Effector memory CD4-positive, alpha-beta T cell (primary cell): ENCODE measurements around the gene PBX3.

Experiments used
- DNase-seq, 3 donors: peaks; one replicate each; pipeline ENCODE4 v3.0.0-alpha.2; 2020
- H3K27ac ChIP-seq: 2 replicates; pipeline ENCODE4 v1.7.0; 2013; ENCODE audit warnings: mild to moderate bottlenecking, low read length, moderate library complexity; ENCODE audit not compliant: insufficient read depth, poor library complexity, severe bottlenecking
- H3K27me3 ChIP-seq: replicated peaks from 2 replicates; pipeline ENCODE4 v1.7.0; 2013; ENCODE audit warnings: mild to moderate bottlenecking, low read length; ENCODE audit not compliant: insufficient read depth, control insufficient read depth, poor library complexity, severe bottlenecking
- H3K36me3 ChIP-seq: 2 replicates; pipeline ENCODE4 v1.7.0; 2013; ENCODE audit warnings: mild to moderate bottlenecking, low read length, moderate library complexity; ENCODE audit not compliant: control insufficient read depth, insufficient read depth
- H3K4me1 ChIP-seq: 2 replicates; pipeline ENCODE4 v1.7.0; 2013; ENCODE audit warnings: low read length, mild to moderate bottlenecking; ENCODE audit not compliant: control insufficient read depth, insufficient read depth, poor library complexity, severe bottlenecking
- H3K4me3 ChIP-seq: 2 replicates; pipeline ENCODE4 v1.7.0; 2013; ENCODE audit warnings: low read length, low read depth, mild to moderate bottlenecking; ENCODE audit not compliant: insufficient read depth, poor library complexity, severe bottlenecking
- H3K9me3 ChIP-seq: 2 replicates; pipeline ENCODE4 v1.7.0; 2013; ENCODE audit warnings: mild to moderate bottlenecking, low read length, moderate library complexity; ENCODE audit not compliant: control insufficient read depth

Gene PBX3

GRCh38 chr9:125789196-125789595 lies 42.0 kb downstream of the PBX3 start:
- H3K27me3 ChIP-seq: no peaks in the 10 kb centered on the region
- H3K9me3 ChIP-seq: no peaks in the 10 kb centered on the region
- no peak for DNase-seq
- no peak overlapping the region for H3K4me3 ChIP-seq
- no peaks in the 10 kb centered on the region for H3K36me3 ChIP-seq
- H3K4me1 ChIP-seq: no peaks in the 10 kb centered on the region
- H3K27ac ChIP-seq: no peak overlapping the region

- Histone ChIP-seq H3K9me3 (no peaks in the 10 kb centered on the region), H3K27me3 (no peaks in the 10 kb centered on the region)
- no peak for DNase-seq
These were observed 47.5 kb downstream of the PBX3 start for GRCh38 chr9:125794708-125795107.

GRCh38 chr9:125795970-125796596 lies 48.9 kb downstream of the PBX3 start:
- H3K36me3 ChIP-seq: no peaks in the 10 kb centered on the region
- H3K27ac ChIP-seq: no peak overlapping the region
- H3K9me3 ChIP-seq: no peaks in the 10 kb centered on the region
- no peaks in the 10 kb centered on the region for H3K4me1 ChIP-seq
- no peaks in the 10 kb centered on the region for H3K27me3 ChIP-seq
- no peak for DNase-seq
- H3K4me3 ChIP-seq: no peak overlapping the region

More at GRCh38 chr9:125794708-125795107, 47.5 kb downstream of the PBX3 start:
- Histone ChIP-seq H3K36me3 (no peaks in the 10 kb centered on the region), H3K4me1 (no peaks in the 10 kb centered on the region), H3K4me3 (no peak overlapping the region), H3K27ac (no peak overlapping the region)

GRCh38 chr9:125797930-125798329 lies 50.8 kb downstream of the PBX3 start:
- Histone ChIP-seq H3K27me3 (no peaks in the 10 kb centered on the region), H3K9me3 (no peaks in the 10 kb centered on the region), H3K36me3 (no peaks in the 10 kb centered on the region), H3K27ac (no peak overlapping the region), H3K4me3 (no peak overlapping the region), H3K4me1 (no peaks in the 10 kb centered on the region)
- no peak for DNase-seq

- Histone ChIP-seq H3K4me1 (no peaks in the 10 kb centered on the region), H3K27me3 (no peaks in the 10 kb centered on the region), H3K4me3 (no peak overlapping the region), H3K27ac (no peak overlapping the region), H3K36me3 (no peaks in the 10 kb centered on the region), H3K9me3 (no peaks in the 10 kb centered on the region)
- DNase-seq: no peak
These were observed 56.4 kb downstream of the PBX3 start for GRCh38 chr9:125803526-125803925.

- no peaks in the 10 kb centered on the region for H3K9me3 ChIP-seq
- H3K4me3 ChIP-seq: no peak overlapping the region
- no peak overlapping the region for H3K27ac ChIP-seq
- no peaks in the 10 kb centered on the region for H3K27me3 ChIP-seq
- no peaks in the 10 kb centered on the region for H3K4me1 ChIP-seq
- no peaks in the 10 kb centered on the region for H3K36me3 ChIP-seq
- DNase-seq: no peak
These were observed 57.9 kb downstream of the PBX3 start for GRCh38 chr9:125805057-125805456.

- Histone ChIP-seq H3K4me3 (no peak overlapping the region), H3K4me1 (no peaks in the 10 kb centered on the region), H3K36me3 (no peaks in the 10 kb centered on the region), H3K27me3 (no peaks in the 10 kb centered on the region), H3K9me3 (no peaks in the 10 kb centered on the region), H3K27ac (no peak overlapping the region)
- no peak for DNase-seq
These were observed 58.4 kb downstream of the PBX3 start for GRCh38 chr9:125805586-125805985.

GRCh38 chr9:125807079-125807478 lies 59.9 kb downstream of the PBX3 start:
- Histone ChIP-seq H3K27ac (no peak overlapping the region), H3K36me3 (no peaks in the 10 kb centered on the region), H3K4me1 (no peaks in the 10 kb centered on the region), H3K4me3 (no peak overlapping the region), H3K27me3 (no peaks in the 10 kb centered on the region), H3K9me3 (no peaks in the 10 kb centered on the region)
- no peak for DNase-seq

- no peak for DNase-seq
- no peak overlapping the region for H3K27ac ChIP-seq
- H3K4me3 ChIP-seq: no peak overlapping the region
- no peaks in the 10 kb centered on the region for H3K9me3 ChIP-seq
- H3K4me1 ChIP-seq: no peaks in the 10 kb centered on the region
- no peaks in the 10 kb centered on the region for H3K36me3 ChIP-seq
- no peaks in the 10 kb centered on the region for H3K27me3 ChIP-seq
These were observed 63.0 kb downstream of the PBX3 start for GRCh38 chr9:125810161-125810560.

GRCh38 chr9:125811002-125811401 lies 63.8 kb downstream of the PBX3 start:
- Histone ChIP-seq H3K36me3 (no peaks in the 10 kb centered on the region), H3K27ac (no peak overlapping the region), H3K27me3 (no peaks in the 10 kb centered on the region), H3K4me1 (no peaks in the 10 kb centered on the region), H3K9me3 (no peaks in the 10 kb centered on the region), H3K4me3 (no peak overlapping the region)
- DNase-seq: no peak
